GM21367 (cell line): ENCODE results near the gene UBB.

Experiments used
- ATAC-seq: cut with Tn5 transposase; IDR thresholded peaks from one replicate; pipeline ENCODE4 v1.9.1; 2021; ENCODE audit not compliant: unreplicated experiment

The UBB gene

GRCh38 chr17:16380640-16381495, at the start of gene UBB:
UBB (plus strand) TSS chr17:16381091; CDS start chr17:16381908, 817 bp downstream.
- peak; percentile 80 for ATAC-seq

DNA sequence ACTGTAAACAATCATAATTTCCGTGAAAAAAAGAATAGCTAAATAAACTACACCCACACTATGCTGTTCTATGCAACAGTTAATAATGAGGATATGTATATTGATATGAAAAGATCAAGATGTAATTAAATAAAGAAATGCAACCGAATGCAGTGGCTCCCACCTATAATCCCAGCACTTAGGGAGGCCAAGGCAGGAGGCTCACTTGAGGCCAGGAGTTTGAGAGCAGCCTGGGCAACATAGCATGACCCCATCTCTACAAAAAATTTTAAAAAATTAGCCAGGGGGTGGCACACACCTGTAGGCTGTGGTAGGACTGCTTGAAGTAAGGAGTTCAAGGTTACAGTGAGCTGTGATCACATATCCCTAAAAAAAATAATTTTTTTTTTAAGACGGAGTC, 42.5 kb upstream of the UBB start:
- no peak for ATAC-seq

DNA sequence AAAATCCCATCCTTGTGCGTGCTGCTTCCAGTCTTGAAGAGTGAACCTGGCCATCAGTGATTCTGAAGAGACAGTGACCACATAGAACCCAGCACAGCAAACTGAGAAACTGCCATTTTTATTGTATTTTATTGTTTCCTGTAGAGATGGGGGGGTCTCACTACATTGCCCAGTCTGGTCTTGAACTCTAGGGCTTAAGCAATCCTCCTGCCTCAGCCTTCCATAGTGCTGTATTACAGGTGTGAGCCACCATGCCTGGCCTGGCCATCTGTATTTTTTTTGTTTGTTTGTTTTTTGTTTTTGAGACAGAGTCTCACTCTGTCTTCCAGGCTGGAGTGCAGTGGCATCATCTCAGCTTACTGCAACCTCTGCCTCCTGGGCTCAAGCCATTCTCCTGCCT, 41.5 kb upstream of the UBB start:
- no peak for ATAC-seq

GRCh38 chr17:16339959-16340358, 40.9 kb upstream of the UBB start:
- no peak for ATAC-seq

DNA sequence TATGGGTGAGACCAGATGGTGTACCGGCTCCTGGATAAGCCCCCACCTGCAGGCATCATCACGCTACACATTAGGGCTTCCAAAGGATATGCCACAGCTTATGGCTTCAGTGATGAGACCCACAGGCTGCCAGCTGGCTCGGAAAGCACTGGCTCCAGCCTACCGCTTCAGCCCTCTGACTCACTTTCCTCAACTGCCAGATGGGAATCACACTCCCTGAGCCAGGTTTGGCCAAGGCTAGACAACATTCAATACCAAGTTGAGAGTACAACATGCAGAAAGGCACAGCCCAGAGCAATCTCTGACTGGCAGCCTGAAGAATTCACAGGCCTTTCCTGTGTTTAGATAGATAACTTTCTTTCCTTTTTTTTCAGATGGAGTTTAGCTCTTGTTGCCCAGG, 37.9 kb upstream of the UBB start:
- ATAC-seq = no peak

GRCh38 chr17:16343569-16343968, 37.3 kb upstream of the UBB start:
- ATAC-seq = no peak

- no peak for ATAC-seq
Observed at GRCh38 chr17:16345565-16345964, 35.3 kb upstream of the UBB start.

GRCh38 chr17:16346721-16347271, 34.1 kb upstream of the UBB start:
- ATAC-seq = no peak

GRCh38 chr17:16348586-16348985, 32.3 kb upstream of the UBB start:
- ATAC-seq = no peak

DNA sequence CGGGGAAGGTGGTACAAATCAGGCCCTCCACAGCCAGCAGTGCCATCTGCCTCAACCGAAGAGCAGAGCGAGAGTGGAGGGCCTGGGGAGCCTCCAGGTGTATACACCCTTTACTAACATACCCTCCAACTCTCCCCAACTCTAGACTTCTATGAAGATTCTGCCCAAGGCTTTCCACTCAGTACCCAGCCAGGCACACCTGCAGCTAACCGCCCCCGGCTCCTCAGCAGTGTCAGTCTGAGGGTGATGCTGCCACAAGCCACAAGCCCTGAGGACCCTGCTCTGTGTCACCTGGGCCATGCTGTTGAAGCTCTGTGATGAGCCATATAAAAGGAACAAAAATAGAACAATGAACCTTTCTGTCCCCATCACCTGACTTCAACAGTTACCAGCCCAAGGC, 31.5 kb upstream of the UBB start:
- ATAC-seq = no peak

- no peak for ATAC-seq
Observed at GRCh38 chr17:16351831-16352230, 29.1 kb upstream of the UBB start.

GRCh38 chr17:16352303-16352666, 28.6 kb upstream of the UBB start:
- ATAC-seq = no peak

DNA sequence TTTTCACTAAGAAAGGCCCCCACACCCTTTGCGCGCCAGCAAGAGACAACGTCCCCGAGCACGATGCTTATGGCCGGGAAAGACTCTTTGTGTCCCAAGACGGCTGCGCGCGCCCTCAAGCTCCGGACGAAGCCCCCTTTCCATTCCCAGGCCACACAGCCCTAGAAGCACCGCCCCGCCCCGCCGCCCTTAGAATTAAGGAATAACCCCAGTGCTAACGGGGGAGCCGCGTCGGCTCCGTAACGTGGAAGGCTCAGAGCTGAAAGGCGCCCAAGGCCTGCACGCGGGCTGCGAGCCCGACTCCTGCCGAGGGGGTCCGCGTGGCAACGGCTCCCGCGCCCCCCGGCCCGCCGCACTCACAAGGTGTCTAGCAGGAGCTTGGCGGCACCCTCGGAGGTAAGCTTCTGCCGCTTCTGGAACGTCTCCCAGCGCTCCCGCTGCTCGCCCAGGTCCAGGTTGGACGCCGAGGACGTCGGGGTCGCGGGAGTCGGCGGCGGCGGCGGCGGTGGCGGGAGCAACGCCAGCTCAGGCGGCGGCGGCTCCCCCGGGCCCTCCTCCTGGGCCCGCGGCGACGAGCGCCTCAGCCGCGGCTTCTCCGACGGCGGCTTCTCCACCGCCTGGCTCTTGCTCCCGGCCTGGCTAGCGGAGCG, 28.1 kb upstream of the UBB start:
- peak; percentile 24 for ATAC-seq

DNA sequence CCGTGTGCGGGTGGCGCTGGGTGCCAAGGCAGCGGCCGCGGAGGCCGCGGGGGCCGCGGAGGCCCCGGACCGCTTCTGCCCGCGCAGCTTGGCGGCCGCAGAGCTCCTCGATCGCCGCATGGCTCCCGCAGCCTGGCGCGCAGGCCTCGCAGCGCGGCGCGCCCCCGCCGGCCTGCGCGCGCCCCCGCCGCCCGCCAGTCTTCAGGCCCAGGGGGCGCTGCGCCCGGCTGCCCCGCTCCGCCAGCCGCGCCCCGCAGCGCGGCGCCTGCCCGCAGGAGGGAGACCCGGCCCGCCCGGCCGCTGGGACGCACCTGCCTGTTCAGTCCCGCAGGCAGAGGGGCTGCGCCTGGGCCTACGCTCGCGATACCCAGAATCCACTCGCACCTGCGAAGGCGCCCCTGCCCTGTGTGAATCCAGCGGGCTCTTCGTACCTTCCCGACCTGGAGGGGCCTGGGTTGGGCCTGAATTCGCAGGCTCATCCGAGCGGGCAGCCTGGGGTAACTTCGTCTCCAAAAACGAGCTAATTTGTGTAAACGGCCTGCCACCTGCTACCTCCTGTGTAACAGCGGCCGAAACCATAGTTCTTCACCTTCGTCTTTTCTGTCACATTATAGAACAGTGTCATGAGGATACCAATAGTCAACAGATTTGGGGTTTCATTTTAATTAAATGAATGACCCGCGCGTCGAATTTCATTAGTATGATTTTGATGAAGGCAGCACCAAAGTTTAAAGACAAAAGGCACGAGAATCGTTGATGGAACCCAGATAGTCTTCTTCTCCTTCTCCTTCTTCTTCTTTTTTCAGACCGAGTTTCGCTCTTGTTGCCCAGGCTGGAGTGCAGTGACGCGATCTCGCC, 27.3 kb upstream of the UBB start, which contains the start of gene CENPV:
Gene CENPV, minus strand, starts transcription at position 153 of the 858 bp plus-strand sequence. Its CDS starts 33 bp downstream, at position 120.
- peak; percentile 53 for ATAC-seq

- ATAC-seq = no peak
Observed at GRCh38 chr17:16354585-16354984, 26.3 kb upstream of the UBB start.

DNA sequence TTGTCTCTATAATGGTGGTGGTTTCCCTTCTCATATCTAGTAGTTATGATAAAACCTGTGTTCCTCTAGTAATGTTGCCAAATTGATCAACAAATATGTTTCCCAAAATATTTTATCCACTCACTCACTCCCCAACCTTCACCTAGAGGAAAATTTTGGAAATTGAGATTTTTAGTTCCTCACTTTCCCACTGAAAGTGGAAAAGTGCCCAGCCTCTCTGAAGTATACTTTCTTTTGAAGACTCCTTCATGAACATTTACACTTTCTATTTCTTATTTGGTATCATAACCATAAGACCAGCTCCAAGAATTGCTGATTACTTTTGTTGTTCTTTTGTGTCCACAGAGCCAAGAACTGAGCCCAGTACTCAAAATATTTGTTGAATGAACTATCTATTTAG, 22.5 kb upstream of the UBB start:
- ATAC-seq = no peak

DNA sequence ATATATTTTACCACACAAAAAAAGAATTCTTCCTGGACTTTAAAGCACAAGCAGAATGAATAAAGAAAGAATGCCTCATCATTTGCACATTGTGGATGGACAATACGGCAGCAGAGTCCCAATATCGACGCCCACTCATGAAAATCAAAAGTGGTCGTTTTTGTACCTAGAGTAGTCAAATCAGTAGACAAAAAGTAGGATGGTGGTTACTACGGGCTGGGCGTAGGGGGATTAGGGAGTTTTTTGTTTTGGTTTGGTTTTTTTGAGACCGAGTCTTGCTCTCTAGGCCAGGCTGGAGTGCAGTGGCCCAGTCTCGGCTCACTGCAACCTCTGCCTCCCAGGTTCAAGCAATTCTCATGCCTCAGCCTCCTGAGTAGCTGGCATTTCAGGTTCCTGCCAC, 19.0 kb upstream of the UBB start:
- no peak for ATAC-seq

- no peak for ATAC-seq
Observed at GRCh38 chr17:16363749-16364536, 16.9 kb upstream of the UBB start.

DNA sequence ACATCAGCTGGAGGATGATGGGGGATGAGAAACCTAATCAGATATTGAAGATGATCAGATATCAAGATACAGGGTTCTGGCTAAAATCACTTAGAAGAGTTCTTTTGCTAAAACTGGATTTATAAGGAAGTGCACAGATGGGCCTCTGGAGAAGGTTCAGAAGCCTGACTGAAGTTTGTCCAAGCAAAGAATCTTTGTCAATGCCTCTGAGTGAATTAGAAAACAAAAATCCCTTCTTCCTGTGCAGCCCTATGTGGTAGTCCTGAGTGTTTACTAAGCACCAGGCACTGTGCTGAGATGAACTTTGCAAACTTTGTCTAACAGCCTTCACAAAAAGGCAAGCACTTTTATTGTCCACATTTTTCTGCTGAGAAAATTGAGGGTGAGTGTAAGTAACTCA, 16.3 kb upstream of the UBB start:
- ATAC-seq = no peak

DNA sequence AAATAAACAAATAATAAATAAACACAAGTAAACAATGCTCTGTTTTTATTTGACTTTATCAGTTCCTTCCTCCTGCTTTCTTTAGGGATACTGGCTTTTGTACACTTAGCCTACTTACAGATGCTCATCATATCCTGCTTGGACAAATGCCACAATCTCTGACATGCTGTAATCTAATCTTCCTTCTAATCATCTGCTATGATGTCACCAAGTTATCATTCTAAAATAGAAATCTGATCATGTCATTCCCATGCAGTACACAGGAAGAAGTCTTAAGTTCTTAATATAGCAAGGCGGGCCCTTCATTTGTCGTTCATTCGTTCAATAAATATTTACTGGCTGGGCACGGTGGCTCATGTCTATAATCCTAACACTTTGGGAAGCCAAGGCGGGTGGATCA, 9.1 kb upstream of the UBB start:
- ATAC-seq = no peak
